Stimulated activated CD8-positive, alpha-beta memory T cell treated with anti-CD3 and anti-CD28 coated beads, Interleukin-12 subunit alpha, Interleukin-12 subunit beta, amount 100 ng/mL, for 24 hours (primary cell): ENCODE data around the gene KRT16.
"Not testable (repeated sequence)": the region's sequence is repeated elsewhere in the genome, so short reads cannot be mapped to it uniquely, and the experiment has no call there.

Experiments used
- DNase-seq: peaks from one replicate; pipeline ENCODE4 v3.0.0-alpha.2; 2020; ENCODE audit errors: extremely low read depth

KRT16 gene

GRCh38 chr17:41583137-41584127 is 29.1 kb downstream of the KRT16 start:
- no peak for DNase-seq

GRCh38 chr17:41582061-41582968 is 30.3 kb downstream of the KRT16 start:
- not testable (repeated sequence) for DNase-seq

- no peak for DNase-seq
Observed at GRCh38 chr17:41581366-41582060, 31.1 kb downstream of the KRT16 start.

GRCh38 chr17:41580687-41581365 is 31.7 kb downstream of the KRT16 start:
- DNase-seq: no peak

- no peak for DNase-seq
Observed at GRCh38 chr17:41580244-41580575, 32.4 kb downstream of the KRT16 start.

- DNase-seq: no peak
Observed at GRCh38 chr17:41579484-41580243, 32.9 kb downstream of the KRT16 start.

- DNase-seq: no peak
Observed at GRCh38 chr17:41578971-41579370, 33.6 kb downstream of the KRT16 start.

GRCh38 chr17:41578538-41578937 is 34.0 kb downstream of the KRT16 start:
- no peak for DNase-seq

GRCh38 chr17:41576740-41577139 is 35.8 kb downstream of the KRT16 start:
- DNase-seq: not testable (repeated sequence)

GRCh38 chr17:41575336-41575735 is 37.2 kb downstream of the KRT16 start:
- DNase-seq: no peak

- DNase-seq: no peak
Observed at GRCh38 chr17:41571561-41572434, 40.8 kb downstream of the KRT16 start, which contains the start of gene KRT9. KRT9 (minus strand) TSS chr17:41572059; CDS start chr17:41571992, 67 bp downstream.

- no peak for DNase-seq
Observed at GRCh38 chr17:41567317-41567716, 45.2 kb downstream of the KRT16 start.

- no peak for DNase-seq
Observed at GRCh38 chr17:41565338-41565737, 47.2 kb downstream of the KRT16 start.

- no peak for DNase-seq
Observed at GRCh38 chr17:41563607-41564170, 48.9 kb downstream of the KRT16 start.

GRCh38 chr17:41561554-41561953 is 51.0 kb downstream of the KRT16 start:
- DNase-seq: no peak
